Measurements from ENCODE around the gene TIMM50.
"Not testable (repeated sequence)": the region's sequence is repeated elsewhere in the genome, so short reads cannot be mapped to it uniquely, and the experiment has no call there.

Gene TIMM50

DNA sequence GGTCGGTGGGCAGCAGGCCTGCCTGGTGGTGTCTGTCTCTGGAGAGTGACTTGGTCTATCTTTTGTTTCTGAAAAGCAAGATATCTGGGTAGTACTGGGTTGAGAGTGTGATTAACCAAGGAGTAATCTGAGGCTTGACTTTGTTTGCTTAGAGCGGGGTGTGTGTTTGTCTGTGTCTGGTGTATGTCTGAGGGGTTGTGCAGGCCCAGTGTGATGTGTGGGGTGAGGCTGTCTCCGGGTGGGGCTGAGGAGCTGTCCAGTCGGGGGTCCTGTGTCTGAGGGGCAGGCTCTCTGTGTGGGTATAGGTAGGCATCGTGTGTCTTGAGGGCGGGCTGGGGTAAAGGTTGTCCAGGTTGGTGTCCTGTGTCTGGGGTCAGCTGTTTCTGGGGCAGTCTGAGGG lies 11.1 kb upstream of the TIMM50 start:
- no peak for DNase-seq (ENCODE audit: low spot score)

DNA sequence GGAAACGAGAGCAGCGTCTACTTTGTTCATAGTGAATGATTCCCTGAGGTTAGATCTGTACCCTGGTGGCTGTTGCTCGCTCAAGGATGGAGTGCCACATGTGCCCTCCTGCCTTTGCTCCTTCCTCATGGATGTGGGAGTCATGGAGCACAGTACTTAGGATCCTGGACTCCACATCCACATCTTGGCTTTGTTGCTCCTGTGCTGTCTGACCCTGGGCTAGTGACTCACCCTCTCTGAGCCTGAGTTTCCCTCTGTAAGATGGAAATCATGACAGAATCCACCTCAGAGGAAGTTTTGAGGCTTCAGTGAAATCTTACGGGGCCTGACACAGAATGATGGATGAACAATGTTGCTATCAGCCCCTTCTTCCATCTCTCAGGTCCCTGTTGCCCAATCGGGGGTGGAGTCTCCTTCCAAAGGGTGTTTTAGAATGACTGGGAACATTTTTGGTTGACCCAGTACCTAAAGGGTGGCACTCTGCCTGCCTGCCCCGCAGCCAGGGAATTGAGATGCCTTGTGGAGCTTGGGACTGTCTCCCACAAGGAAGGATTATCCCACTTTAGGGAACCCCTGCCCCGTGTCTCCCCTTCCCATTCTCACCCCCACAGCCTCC lies 9.8 kb upstream of the TIMM50 start:
- DNase-seq (ENCODE audit: low spot score) = no peak

GRCh38 chr19:39471756-39472536 lies 8.7 kb upstream of the TIMM50 start:
- DNase-seq (ENCODE audit: low spot score) = no peak

DNA sequence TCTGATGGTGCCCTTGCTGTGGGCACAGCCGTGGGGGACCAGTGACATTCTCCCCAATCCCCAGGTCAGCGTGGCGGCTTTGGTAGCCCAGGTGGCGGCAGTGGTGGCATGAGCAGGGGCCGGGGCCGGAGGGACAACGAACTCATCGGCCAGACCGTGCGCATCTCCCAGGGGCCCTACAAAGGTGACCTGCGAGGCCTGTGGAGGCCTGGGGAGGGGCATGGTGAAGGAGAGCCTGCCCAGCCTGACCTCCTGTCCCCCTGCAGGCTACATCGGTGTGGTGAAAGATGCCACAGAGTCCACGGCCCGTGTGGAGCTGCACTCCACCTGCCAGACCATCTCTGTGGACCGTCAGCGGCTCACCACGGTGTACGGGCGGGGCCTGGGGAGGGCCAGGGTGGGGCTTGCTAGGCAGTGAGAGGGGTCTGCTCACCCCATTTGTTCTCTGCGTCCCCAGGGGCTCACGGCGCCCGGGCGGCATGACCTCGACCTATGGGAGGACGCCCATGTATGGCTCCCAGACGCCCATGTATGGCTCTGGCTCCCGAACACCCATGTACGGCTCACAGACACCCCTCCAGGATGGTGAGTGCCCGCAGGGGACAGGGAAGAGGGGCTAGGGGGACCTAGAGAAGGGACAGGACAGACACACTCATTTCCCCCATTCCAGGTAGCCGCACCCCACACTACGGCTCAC lies 7.7 kb upstream of the TIMM50 start:
- no peak for DNase-seq (ENCODE audit: low spot score)

- no peak for DNase-seq (ENCODE audit: low spot score)
Observed at GRCh38 chr19:39473443-39473960, 7.1 kb upstream of the TIMM50 start.

- peak; percentile 43 for DNase-seq (ENCODE audit: low spot score)
Observed at GRCh38 chr19:39474139-39474620, 6.5 kb upstream of the TIMM50 start.

GRCh38 chr19:39475748-39476147 lies 4.9 kb upstream of the TIMM50 start:
- no peak for DNase-seq (ENCODE audit: low spot score)

DNA sequence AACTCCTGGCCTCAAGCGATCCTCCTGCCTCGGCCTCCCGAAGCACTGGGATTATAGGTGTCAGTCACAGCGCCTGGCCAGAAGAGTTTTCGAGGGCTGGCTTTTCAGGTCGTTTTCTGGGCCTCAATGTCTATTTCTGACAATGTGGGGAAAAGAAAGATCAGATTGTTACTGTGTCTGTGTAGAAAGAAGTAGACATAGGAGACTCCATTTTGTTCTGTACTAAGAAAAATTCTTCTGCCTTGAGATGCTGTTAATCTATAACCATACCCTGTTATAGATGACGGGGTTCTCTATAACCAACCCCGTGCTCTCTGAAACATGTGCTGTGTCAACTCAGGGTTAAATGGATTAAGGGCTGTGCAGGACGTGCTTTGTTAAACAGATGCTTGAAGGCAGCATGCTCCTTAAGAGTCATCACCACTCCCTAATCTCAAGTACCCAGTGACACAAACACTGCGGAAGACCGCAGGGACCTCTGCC lies 1.3 kb upstream of the TIMM50 start:
- DNase-seq (ENCODE audit: low spot score) = not testable (repeated sequence)

DNA sequence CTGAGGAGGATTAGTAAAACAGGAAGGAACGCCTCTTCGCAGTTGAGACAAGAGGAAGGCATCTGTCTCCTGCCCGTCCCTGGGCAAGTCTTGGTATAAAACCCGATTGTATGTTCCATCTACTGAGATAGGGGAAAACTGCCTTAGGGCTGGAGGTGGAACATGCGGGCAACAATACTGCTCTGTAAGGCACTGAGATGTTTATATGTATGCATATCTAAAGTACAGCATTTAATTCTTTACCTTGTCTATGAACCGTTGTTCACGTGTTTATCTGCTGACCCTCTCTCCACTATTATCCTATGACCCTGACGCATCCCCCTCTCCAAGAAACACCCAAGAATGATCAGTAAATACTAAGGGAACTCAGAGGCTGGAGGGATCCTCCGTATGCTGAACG lies 722 bp upstream of the TIMM50 start:
- no peak for DNase-seq (ENCODE audit: low spot score)

DNA sequence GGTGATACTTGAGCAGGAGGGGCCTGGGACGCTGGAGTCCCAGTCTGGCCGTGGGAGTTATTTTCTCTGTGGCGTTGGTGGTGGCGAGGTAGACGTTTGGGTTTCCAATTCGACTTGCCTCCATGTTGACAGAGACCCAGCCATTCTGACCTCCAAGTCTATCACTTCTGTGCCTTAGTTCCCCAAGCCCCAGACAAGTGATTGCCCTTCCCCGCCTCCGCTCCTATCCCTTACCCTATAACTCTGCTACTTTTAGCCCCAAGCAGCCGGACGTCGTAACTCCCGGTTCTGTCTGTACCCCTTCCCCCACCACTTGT lies 549 bp downstream of the TIMM50 start:
- DNase-seq (ENCODE audit: low spot score) = no peak

- DNase-seq (ENCODE audit: low spot score) = no peak
Observed at GRCh38 chr19:39481676-39482075, 1.0 kb downstream of the TIMM50 start.

DNA sequence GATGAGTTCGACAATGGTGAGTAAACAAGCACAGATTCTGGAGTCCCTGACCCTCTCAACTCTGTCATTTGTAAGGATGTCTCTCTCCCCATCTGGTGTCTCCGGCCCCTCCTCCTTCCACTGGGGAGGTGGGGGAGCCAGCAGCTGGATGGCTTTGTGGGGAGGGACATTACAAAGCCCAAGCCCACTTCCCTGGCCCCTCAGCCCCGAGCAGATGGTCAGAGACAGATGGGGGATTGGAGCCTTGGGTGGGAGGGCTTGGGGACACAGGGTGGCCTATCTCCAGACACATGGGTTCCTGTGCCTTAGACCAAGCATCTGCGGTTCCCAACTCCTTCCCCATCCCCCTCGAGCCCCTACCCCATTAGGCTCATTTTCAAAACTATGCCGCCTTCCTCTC lies 2.5 kb downstream of the TIMM50 start:
- DNase-seq (ENCODE audit: low spot score) = no peak

- no peak for DNase-seq (ENCODE audit: low spot score)
Observed at GRCh38 chr19:39489756-39490155, 9.1 kb downstream of the TIMM50 start.

DNA sequence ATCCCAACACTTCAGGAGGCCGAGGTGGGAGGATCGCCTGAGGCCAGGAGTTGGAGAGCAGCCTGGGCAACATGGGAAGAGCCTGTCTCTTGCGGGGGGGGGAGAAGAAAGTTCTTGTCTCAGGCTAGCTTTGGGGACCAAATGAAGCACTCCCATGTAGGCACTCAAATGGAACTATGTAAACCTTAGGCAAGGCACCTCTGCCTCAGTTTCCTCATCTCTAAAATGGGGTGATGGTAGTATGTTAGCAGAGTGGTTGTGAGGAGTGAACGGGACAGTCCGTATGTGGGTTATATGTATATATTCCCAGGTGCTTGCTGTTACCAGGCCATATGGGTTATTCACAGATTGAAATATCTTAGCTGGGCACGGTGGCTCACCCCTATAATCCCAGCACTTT lies 11.6 kb downstream of the TIMM50 start:
- no peak for DNase-seq (ENCODE audit: low spot score)

GRCh38 chr19:39492788-39493187 lies 12.2 kb downstream of the TIMM50 start:
- DNase-seq (ENCODE audit: low spot score) = no peak

- DNase-seq (ENCODE audit: low spot score) = no peak
Observed at GRCh38 chr19:39494661-39495060, 14.0 kb downstream of the TIMM50 start.

GRCh38 chr19:39496063-39496462 lies 15.4 kb downstream of the TIMM50 start:
- no peak for DNase-seq (ENCODE audit: low spot score)

DNA sequence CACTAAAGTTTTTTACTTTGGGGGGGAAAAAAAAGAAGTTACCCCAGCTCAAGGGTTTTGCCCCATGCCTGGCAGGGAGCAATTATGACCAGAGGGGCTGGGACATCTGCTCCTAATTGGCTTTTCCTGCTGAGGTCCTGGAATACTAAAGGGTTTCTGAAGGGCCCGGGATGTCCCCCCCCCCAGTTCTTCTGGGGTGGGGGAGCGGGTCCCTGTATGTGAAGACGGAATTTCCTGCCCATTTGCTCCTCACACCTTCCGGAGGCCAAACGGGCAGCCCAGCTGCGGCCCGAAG lies 17.0 kb downstream of the TIMM50 start:
- DNase-seq (ENCODE audit: low spot score) = no peak

DNA sequence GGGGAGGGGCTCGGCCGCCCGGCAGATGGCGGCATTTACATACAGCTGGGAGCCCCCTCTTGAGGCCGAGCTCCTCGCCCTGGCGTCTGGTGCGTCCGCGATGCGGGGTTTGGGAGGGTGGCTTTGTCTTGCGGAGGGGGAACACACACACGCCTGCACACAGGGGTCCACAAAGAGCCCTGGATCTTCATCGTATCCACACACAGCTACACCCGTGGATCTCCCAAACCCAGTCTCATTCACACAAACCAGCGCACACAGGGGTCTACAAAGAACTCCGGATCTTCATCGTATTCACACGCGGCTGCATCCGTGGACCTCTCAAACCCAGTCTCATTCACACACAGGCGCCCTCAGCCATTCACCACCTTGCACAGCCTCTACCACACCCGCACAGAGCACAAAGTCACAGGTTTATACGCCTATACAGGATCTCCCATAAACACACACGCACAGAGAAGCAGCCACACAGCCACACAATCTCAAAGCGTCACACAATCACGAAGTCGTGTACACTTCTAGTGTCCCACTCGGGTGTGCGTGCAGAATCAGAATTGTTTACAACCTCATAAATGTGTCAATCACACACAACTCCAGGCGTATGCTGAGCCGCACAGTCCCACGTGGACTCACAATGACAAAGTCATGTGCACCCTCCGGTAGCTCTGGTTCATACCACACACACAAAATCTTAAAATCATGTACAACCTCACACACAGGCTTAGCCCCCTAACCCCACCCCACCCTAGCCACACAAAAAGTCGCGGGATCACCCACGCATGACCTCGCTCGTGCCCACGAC lies 17.6 kb downstream of the TIMM50 start:
- peak; percentile 49 for DNase-seq (ENCODE audit: low spot score)

DNA sequence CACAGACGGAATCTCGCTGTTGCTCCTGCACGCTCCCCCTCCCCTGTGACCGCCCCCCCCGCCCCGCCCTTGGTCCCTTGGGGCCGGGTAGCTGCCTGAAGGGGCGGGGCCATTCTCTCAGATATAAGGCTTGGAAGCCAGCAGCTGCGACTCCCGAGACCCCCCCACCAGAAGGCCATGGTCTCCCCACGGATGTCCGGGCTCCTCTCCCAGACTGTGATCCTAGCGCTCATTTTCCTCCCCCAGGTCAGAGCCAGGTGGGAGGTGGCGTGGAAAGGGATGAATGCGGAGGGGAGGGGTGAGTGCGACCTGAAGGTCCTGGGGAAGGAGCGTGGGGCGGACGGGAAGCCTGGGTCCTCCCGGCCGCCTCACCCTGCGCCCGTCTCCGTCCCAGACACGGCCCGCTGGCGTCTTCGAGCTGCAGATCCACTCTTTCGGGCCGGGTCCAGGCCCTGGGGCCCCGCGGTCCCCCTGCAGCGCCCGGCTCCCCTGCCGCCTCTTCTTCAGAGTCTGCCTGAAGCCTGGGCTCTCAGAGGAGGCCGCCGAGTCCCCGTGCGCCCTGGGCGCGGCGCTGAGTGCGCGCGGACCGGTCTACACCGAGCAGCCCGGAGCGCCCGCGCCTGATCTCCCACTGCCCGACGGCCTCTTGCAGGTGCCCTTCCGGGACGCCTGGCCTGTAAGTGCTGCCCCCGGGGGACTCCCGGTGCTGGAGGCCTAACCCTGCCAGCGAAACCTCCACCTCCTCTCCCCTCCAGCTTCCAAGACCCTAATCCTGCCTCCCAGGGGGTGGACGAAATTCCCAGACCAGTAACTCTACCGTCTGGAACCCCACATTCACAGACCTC lies 18.4 kb downstream of the TIMM50 start, which contains the start of gene DLL3:
Gene DLL3, plus strand, starts transcription at position 150 of the 845 bp plus-strand sequence. Its CDS starts 28 bp downstream, at position 178.
- no peak for DNase-seq (ENCODE audit: low spot score)

GRCh38 chr19:39499932-39500331 lies 19.3 kb downstream of the TIMM50 start:
- no peak for DNase-seq (ENCODE audit: low spot score)

Data from Ammon's horn (tissue), 1 donor.